Measurements from ENCODE around the gene LZTS2.

The LZTS2 gene

GRCh38 chr10:101022967-101023705 is 23.5 kb downstream of the LZTS2 start:
- TF ChIP-seq CTCF (IDR thresholded peaks at IDR 0.05; ENCODE audit: control insufficient read depth, insufficient read depth, low read depth, low read length, missing control alignments), result no peak
- no peak for DNase-seq (ENCODE audit: low read depth)
- no peak overlapping the region for H3K4me3 ChIP-seq (ENCODE audit: control insufficient read depth, low read depth, low read length)

- TF ChIP-seq CTCF (IDR thresholded peaks at IDR 0.05; ENCODE audit: control insufficient read depth, insufficient read depth, low read depth, low read length, missing control alignments), result no peak
- H3K4me3 ChIP-seq (ENCODE audit: control insufficient read depth, low read depth, low read length), result no peak overlapping the region
- DNase-seq (ENCODE audit: low read depth), result no peak
Observed at GRCh38 chr10:101027106-101027720, 27.6 kb downstream of the LZTS2 start.

- no peak for DNase-seq (ENCODE audit: low read depth)
- no peak overlapping the region for H3K4me3 ChIP-seq (ENCODE audit: control insufficient read depth, low read depth, low read length)
- no peak for TF ChIP-seq CTCF (IDR thresholded peaks at IDR 0.05; ENCODE audit: control insufficient read depth, insufficient read depth, low read depth, low read length, missing control alignments)
Observed at GRCh38 chr10:101028446-101029337, 29.1 kb downstream of the LZTS2 start.

- no peak for TF ChIP-seq CTCF (IDR thresholded peaks at IDR 0.05; ENCODE audit: control insufficient read depth, insufficient read depth, low read depth, low read length, missing control alignments)
- DNase-seq (ENCODE audit: low read depth), result no peak
- no peak overlapping the region for H3K4me3 ChIP-seq (ENCODE audit: control insufficient read depth, low read depth, low read length)
Observed at GRCh38 chr10:101029520-101030295, 30.1 kb downstream of the LZTS2 start.

DNA sequence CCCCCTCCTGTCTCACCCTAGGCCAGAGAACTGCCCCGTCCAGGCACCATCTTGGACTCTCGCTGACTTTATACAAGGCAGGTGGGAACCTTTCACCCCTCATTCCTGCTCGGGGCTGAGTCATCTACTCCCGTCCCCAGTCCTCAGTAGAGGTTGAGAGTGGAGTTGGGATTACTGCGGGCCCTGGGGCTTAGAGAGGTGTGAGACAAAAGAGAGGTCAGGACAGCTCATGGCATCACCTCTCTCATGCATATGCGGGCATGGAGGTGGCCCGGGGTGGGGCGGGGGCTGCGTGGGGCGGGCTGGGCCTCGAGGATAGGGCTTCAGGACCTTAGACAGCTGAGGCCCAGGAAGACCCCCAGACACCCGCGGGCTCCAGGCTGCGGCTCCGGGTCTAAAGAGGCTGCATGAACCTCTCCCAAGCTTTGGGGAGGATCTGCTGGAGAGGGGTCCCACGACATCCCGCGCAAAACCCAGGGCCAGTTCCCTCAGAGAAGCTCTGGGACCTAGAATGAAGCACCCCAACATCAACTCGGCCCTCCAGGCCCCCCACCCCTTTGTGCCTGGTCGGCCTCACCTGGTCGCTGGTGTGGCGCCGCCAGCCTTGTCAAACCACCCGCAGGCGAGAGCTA is 31.0 kb downstream of the LZTS2 start:
- H3K4me3 ChIP-seq (ENCODE audit: control insufficient read depth, low read depth, low read length), result peak overlapping the region; percentile 79
- DNase-seq (ENCODE audit: low read depth), result no peak
- TF ChIP-seq CTCF (IDR thresholded peaks at IDR 0.05; ENCODE audit: control insufficient read depth, insufficient read depth, low read depth, low read length, missing control alignments), result no peak

Data from AG09309 (cell line).